ENCODE results near the gene WFIKKN2. TPM values are rescaled to one million over a fixed set of nuclear protein-coding genes. Genes with fewer than 3 reads are reported as not detected.

Gene WFIKKN2
- total RNA-seq, 1 experiment from 2014 or later = 0.11 TPM

GRCh38 chr17:50820651-50821050 is 14.7 kb upstream of the WFIKKN2 start (continued):
- TF ChIP-seq, protein P1, sequence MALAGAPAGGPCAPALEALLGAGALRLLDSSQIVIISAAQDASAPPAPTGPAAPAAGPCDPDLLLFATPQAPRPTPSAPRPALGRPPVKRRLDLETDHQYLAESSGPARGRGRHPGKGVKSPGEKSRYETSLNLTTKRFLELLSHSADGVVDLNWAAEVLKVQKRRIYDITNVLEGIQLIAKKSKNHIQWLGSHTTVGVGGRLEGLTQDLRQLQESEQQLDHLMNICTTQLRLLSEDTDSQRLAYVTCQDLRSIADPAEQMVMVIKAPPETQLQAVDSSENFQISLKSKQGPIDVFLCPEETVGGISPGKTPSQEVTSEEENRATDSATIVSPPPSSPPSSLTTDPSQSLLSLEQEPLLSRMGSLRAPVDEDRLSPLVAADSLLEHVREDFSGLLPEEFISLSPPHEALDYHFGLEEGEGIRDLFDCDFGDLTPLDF (CRISPR knock-in tag; IDR thresholded peaks at IDR 0.05) = no peak

GRCh38 chr17:50822550-50822949 is 12.8 kb upstream of the WFIKKN2 start:
- H3K27ac Mint-ChIP-seq = no peak overlapping the region
- ChIA-PET CTCF (no interaction called here), POLR2A (no interaction called here)
- TF ChIP-seq JAZF1 (CRISPR knock-in tag; IDR thresholded peaks at IDR 0.05) (no peak), PRDM15 (CRISPR knock-in tag; IDR thresholded peaks at IDR 0.05) (no peak), ESRRA (CRISPR knock-in tag; IDR thresholded peaks at IDR 0.05; ENCODE audit: borderline replicate concordance) (no peak), ZNF121 (CRISPR knock-in tag; IDR thresholded peaks at IDR 0.05) (no peak)
- TF ChIP-seq, protein P2, sequence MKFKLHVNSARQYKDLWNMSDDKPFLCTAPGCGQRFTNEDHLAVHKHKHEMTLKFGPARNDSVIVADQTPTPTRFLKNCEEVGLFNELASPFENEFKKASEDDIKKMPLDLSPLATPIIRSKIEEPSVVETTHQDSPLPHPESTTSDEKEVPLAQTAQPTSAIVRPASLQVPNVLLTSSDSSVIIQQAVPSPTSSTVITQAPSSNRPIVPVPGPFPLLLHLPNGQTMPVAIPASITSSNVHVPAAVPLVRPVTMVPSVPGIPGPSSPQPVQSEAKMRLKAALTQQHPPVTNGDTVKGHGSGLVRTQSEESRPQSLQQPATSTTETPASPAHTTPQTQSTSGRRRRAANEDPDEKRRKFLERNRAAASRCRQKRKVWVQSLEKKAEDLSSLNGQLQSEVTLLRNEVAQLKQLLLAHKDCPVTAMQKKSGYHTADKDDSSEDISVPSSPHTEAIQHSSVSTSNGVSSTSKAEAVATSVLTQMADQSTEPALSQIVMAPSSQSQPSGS (CRISPR knock-in tag; IDR thresholded peaks at IDR 0.05; ENCODE audit: borderline replicate concordance, low read depth) = no peak
- TF ChIP-seq, protein P3, sequence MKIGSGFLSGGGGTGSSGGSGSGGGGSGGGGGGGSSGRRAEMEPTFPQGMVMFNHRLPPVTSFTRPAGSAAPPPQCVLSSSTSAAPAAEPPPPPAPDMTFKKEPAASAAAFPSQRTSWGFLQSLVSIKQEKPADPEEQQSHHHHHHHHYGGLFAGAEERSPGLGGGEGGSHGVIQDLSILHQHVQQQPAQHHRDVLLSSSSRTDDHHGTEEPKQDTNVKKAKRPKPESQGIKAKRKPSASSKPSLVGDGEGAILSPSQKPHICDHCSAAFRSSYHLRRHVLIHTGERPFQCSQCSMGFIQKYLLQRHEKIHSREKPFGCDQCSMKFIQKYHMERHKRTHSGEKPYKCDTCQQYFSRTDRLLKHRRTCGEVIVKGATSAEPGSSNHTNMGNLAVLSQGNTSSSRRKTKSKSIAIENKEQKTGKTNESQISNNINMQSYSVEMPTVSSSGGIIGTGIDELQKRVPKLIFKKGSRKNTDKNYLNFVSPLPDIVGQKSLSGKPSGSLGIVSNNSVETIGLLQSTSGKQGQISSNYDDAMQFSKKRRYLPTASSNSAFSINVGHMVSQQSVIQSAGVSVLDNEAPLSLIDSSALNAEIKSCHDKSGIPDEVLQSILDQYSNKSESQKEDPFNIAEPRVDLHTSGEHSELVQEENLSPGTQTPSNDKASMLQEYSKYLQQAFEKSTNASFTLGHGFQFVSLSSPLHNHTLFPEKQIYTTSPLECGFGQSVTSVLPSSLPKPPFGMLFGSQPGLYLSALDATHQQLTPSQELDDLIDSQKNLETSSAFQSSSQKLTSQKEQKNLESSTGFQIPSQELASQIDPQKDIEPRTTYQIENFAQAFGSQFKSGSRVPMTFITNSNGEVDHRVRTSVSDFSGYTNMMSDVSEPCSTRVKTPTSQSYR (CRISPR knock-in tag; IDR thresholded peaks at IDR 0.05) = no peak
- TF ChIP-seq, protein P4, sequence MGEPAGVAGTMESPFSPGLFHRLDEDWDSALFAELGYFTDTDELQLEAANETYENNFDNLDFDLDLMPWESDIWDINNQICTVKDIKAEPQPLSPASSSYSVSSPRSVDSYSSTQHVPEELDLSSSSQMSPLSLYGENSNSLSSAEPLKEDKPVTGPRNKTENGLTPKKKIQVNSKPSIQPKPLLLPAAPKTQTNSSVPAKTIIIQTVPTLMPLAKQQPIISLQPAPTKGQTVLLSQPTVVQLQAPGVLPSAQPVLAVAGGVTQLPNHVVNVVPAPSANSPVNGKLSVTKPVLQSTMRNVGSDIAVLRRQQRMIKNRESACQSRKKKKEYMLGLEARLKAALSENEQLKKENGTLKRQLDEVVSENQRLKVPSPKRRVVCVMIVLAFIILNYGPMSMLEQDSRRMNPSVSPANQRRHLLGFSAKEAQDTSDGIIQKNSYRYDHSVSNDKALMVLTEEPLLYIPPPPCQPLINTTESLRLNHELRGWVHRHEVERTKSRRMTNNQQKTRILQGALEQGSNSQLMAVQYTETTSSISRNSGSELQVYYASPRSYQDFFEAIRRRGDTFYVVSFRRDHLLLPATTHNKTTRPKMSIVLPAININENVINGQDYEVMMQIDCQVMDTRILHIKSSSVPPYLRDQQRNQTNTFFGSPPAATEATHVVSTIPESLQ (CRISPR knock-in tag; IDR thresholded peaks at IDR 0.05) = no peak
- H3K4me3 Mint-ChIP-seq = no peak overlapping the region
- no peaks in the 10 kb centered on the region for H3K27me3 Mint-ChIP-seq (ENCODE audit: low read depth)
- no peak for ATAC-seq
- H3K4me1 Mint-ChIP-seq = peaks cover 8% of the 10 kb centered on the region
- no peak for DNase-seq (ENCODE audit: low spot score)
- no peaks in the 10 kb centered on the region for H3K36me3 Mint-ChIP-seq
- H3K9me3 Mint-ChIP-seq = peaks cover 13% of the 10 kb centered on the region

GRCh38 chr17:50824429-50824828 is 11.0 kb upstream of the WFIKKN2 start:
- ATAC-seq = no peak
- no peak overlapping the region for H3K4me3 Mint-ChIP-seq
- no peak overlapping the region for H3K27ac Mint-ChIP-seq
- TF ChIP-seq, protein P5, sequence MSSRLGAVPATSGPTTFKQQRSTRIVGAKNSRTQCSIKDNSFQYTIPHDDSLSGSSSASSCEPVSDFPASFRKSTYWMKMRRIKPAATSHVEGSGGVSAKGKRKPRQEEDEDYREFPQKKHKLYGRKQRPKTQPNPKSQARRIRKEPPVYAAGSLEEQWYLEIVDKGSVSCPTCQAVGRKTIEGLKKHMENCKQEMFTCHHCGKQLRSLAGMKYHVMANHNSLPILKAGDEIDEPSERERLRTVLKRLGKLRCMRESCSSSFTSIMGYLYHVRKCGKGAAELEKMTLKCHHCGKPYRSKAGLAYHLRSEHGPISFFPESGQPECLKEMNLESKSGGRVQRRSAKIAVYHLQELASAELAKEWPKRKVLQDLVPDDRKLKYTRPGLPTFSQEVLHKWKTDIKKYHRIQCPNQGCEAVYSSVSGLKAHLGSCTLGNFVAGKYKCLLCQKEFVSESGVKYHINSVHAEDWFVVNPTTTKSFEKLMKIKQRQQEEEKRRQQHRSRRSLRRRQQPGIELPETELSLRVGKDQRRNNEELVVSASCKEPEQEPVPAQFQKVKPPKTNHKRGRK (CRISPR knock-in tag; IDR thresholded peaks at IDR 0.05; ENCODE audit: borderline replicate concordance) = no peak
- TF ChIP-seq HMGA2 (CRISPR knock-in tag; IDR thresholded peaks at IDR 0.05) = no peak
- TF ChIP-seq, protein P6, sequence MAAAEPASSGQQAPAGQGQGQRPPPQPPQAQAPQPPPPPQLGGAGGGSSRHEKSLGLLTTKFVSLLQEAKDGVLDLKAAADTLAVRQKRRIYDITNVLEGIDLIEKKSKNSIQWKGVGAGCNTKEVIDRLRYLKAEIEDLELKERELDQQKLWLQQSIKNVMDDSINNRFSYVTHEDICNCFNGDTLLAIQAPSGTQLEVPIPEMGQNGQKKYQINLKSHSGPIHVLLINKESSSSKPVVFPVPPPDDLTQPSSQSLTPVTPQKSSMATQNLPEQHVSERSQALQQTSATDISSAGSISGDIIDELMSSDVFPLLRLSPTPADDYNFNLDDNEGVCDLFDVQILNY (CRISPR knock-in tag; IDR thresholded peaks at IDR 0.05) = no peak
- no peak for TF ChIP-seq SOX15 (CRISPR knock-in tag; IDR thresholded peaks at IDR 0.05)
- no peak for TF ChIP-seq GRHL2 (CRISPR knock-in tag; IDR thresholded peaks at IDR 0.05; ENCODE audit: insufficient replicate concordance, severe bottlenecking)
- no peak for TF ChIP-seq TEAD1 (CRISPR knock-in tag; IDR thresholded peaks at IDR 0.05)
- no peak for TF ChIP-seq KAT7 (CRISPR knock-in tag; IDR thresholded peaks at IDR 0.05; ENCODE audit: borderline replicate concordance)
- TF ChIP-seq NR3C1 (CRISPR knock-in tag; conservative IDR thresholded peaks at IDR 0.05; ENCODE audit: low read depth) = no peak
- TF ChIP-seq ZNF232 (CRISPR knock-in tag; IDR thresholded peaks at IDR 0.05) = no peak
- TF ChIP-seq CDX4 (CRISPR knock-in tag; IDR thresholded peaks at IDR 0.05; ENCODE audit: borderline replicate concordance) = no peak

More at GRCh38 chr17:50824429-50824828, 11.0 kb upstream of the WFIKKN2 start:
- POLR2A ChIA-PET = interaction anchor here (0.6 kb wide), 1 partner anchor 30 kb away, joined by 4 read pairs; no protein-coding TSS in a partner anchor
- no peak for DNase-seq (ENCODE audit: low spot score)
- Mint-ChIP-seq H3K4me1 (peaks cover 12% of the 10 kb centered on the region), H3K9me3 (peaks cover 13% of the 10 kb centered on the region), H3K36me3 (no peaks in the 10 kb centered on the region), H3K27me3 (ENCODE audit: low read depth) (no peaks in the 10 kb centered on the region)
- CTCF ChIA-PET = no interaction called here
